GM19043 (cell line): ENCODE results near the gene METTL16.
"Not testable (repeated sequence)": the region's sequence is repeated elsewhere in the genome, so short reads cannot be mapped to it uniquely, and the experiment has no call there.

ENCODE experiments used
- ATAC-seq: cut with Tn5 transposase; IDR thresholded peaks from one replicate; pipeline ENCODE4 v1.9.1; 2021; ENCODE audit warnings: low read depth; ENCODE audit not compliant: unreplicated experiment

METTL16 gene

GRCh38 chr17:2453866-2454265 lies 57.8 kb downstream of the METTL16 start:
- no peak for ATAC-seq

DNA sequence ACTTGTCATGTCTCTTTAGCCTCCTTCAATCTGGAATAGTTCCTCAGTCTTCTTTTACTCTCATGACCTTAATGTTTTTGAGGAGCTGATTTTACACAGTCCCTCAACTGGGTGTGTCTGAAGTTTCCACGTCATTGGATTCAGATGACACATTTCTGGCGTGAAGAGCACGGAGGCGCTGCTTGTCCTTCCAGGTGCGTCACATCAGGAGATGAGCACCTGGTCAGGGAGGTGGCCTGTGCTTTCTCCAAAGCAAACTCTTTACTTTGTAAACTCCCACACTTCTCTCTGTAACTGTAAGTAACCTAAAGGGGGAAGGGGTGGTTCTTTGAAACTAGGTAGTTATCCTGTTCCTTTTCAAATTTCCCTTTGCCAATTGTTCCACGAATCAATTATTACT lies 58.4 kb downstream of the METTL16 start:
- ATAC-seq, result no peak

- ATAC-seq, result no peak
Measured at GRCh38 chr17:2452216-2452750, 59.4 kb downstream of the METTL16 start.

DNA sequence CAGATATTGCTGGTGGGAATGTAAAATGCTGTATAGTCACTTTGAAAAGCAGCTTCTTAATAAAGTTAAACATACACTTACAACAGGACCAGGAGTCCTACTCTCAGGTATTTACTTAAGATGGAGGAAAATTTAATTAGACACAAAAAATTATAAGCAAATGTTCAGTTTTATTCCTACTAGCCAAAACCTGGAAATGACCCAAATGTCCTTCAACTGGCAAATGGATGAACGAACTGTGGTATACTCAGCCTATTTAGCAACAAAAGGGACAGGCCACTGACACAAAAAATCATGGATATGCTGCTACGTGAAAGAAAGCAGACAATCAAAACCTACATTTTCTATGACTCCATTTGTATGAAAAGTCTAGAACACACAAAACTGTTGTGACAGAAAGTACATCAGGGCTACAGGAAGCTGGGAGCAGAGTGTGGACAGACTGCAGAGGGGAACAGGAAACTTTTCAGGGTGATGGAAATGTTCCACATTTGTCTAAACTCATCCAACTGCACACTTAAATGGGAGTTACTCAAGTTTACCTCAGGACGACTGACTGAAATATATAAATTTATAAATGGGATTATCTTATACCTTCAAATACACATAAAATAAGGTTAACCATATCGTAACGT lies 61.6 kb downstream of the METTL16 start:
- ATAC-seq, result no peak

DNA sequence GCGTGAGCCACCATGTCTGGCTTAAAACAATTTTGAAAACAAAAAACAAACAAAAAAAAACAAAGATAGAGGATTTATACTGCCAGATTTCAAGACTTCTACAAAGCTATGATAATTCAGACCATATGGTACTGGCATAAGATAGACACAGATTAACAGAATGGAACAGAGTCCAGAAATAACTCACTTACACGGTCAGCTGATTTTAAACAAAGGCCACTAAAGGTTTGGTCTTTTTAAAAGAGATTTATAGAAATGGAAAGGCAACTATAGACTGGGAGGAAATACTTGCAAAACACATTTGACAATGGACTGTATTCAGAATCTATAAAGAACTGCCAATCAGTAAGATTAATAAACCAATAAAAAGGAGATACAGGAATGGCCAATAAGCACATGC lies 62.2 kb downstream of the METTL16 start:
- no peak for ATAC-seq

GRCh38 chr17:2447479-2447878 lies 64.2 kb downstream of the METTL16 start:
- ATAC-seq, result not testable (repeated sequence)

GRCh38 chr17:2445638-2446037 lies 66.0 kb downstream of the METTL16 start:
- ATAC-seq, result no peak

DNA sequence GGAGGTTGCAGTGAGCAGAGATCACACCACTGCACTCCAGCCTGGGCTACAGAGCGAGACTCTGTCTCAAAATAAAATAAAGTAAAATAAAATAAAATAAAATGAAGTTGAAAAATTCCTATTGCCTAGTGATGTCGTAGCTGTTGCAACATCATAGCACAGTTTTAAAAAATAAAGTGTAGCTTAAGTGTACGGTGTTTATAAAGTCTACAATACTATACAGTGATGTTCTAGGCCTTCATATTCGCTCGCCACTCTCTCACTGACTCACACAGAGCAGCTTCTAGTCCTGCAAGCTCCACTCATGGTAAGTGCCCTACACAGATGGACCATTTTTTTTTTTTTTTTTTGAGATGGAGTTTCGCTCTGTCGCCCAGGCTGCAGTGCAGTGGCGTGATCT lies 67.3 kb downstream of the METTL16 start:
- ATAC-seq, result no peak

GRCh38 chr17:2442166-2442565 lies 69.5 kb downstream of the METTL16 start:
- ATAC-seq, result no peak

- ATAC-seq, result no peak
Measured at GRCh38 chr17:2440930-2441329, 70.8 kb downstream of the METTL16 start.

GRCh38 chr17:2439997-2440396 lies 71.7 kb downstream of the METTL16 start:
- ATAC-seq, result not testable (repeated sequence)

DNA sequence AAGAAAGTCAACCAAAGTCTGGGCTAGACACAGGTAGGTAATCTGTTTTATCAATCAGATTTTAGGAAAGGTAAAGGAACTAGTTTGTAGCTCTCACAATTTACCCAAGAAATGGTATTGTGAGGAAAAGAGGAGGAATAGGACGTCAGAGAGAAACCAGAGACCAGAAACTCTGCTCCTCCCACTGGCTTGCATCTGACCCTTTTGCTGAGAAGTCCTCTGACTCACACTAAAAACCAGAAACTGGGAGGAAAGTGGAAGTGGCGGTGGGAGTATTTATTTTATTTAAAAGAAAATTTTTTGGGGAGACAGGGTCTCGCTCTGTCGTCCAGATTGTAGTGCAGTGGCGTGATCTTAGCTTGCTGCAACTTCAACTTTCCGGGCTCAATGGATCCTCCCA lies 72.9 kb downstream of the METTL16 start:
- ATAC-seq, result no peak

GRCh38 chr17:2436316-2436905 lies 75.3 kb downstream of the METTL16 start:
- no peak for ATAC-seq

DNA sequence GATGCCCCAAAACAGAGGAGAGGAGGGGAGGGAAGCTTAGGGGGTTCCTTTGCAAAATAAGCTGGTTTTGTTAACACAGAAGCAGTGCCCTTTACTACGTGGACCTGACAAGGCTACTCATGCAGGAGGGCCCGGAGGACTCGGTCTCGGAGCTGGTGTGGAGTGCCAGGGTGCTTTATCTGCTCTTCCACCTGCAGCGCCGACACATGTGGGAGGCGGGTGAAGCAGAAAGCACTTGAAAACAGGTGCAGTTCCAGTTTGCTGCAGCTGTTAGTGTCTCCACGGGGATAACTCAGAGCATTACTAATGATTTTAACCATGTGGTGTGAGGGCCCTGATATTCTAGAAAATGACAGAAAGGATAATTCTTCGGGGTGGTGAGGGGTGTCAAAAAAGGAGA lies 75.8 kb downstream of the METTL16 start:
- no peak for ATAC-seq

- ATAC-seq, result no peak
Measured at GRCh38 chr17:2435181-2435741, 76.4 kb downstream of the METTL16 start.

DNA sequence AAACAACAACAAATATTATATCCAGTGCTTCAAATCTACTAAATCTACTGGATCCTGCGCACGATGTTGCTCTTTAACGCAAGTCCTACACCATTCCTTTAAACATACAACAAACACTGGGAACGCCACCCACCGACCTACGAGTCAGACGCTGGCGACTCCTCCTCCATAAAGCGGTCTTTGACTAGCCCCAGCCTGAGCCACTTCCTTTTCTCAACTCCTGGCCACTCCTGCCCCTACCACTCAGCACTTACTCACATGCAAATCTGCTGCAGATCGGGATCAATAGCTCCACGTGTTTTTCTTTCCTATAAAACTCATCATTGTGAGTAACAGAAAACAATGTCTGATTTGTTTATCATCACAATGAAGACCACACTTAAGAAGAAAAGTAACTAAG lies 78.0 kb downstream of the METTL16 start:
- no peak for ATAC-seq

DNA sequence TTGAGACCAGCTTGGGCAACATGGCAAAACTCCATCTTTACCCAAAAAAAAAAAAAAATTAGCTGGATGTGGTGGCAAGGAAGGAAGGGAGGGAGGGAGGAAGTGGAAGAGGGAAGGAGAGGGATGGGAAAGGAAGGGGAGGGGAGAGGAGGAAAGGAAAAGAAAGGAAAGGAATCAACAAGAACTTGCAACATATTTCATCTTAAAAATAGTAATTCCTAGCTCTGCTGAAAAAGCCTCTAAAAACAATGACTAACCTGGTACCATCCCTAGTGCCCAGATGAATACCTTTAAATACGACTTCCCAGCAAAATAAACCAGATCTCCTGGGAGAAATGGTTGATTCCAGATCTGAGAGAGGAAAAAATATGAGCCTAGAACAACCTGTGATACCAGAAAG lies 83.8 kb downstream of the METTL16 start:
- ATAC-seq, result no peak

DNA sequence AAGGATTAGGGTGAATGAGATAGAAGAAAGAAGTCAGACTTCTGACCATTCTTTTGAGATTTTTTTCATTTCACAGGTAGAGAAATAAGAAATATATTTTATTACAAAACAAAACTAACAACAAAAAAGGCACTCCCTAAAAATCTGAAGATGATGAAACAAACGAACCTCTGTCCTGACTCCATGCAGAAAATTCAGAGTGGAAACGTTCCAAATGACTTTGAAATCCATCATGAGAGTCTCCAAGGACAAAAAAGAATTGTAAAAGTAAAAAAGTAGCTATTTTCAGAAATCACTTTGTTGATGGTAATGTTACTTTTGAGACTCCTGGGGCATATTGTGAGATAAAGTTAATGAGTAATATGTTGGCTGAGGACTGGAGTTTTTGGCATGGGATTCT lies 84.5 kb downstream of the METTL16 start:
- ATAC-seq, result no peak

- ATAC-seq, result no peak
Measured at GRCh38 chr17:2423271-2423670, 88.4 kb downstream of the METTL16 start.

DNA sequence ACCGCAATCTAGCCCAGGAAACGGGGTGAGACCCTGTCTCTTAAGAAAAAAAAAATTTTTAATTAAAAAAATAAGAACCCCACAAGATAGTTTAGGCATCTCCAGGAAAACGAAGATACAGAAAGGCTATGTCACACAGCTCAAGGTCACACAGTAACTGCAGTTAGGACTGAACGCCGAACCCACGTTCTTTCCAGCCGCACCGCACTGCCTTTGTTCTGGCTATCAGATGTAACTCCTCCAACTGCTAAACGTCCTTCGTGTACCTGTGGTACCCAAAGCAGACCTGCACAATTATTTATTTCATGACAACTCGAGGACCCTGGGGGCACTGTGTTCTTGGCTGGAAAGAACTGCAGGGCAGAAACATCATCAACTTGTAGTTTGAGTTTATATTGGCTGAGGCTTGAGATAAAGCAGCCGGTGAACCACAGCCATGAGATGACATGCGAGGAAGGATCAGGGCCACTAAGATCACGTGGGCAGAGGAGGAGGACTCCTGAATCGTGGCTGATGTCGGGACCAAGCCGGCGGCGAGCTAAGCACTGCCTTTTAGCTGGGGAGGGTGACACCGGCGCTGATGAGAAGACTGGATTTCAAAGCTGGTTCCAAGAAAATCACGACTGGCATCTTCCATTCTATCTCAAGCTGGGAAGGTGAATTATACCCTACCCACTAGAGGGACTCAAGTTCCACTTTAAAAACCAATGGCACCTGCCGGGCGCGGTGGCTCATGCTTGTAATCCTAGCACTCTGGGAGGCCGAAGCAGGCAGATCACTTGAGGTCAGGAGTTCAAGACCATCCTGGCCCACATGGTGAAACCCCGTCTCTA lies 90.2 kb downstream of the METTL16 start:
- ATAC-seq, result no peak

DNA sequence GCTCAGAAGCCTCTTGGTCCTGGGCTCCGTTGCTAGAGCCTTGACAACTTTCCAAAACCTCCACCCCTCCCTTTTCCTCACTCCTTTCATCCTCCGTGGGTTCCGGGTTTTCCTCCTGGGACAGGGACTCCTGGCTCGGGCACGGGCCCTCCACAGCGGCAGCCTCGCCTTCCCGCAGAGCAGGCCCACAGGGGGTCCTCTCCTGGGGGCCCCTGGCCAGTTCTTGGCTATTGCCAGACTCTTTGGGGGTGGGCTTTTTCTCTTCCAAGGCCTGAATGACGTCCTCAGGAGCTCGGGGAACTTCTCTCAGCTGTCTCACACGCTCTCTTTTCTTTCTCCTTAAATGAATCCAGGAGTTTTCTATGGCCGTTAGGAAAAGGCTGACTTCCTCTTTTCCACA lies 91.5 kb downstream of the METTL16 start:
- ATAC-seq, result no peak
